Activated CD8-positive, alpha-beta T cell treated with anti-CD3 and anti-CD28 coated beads, Interleukin-2, amount 10 ng/mL, durations not matched to agents 7 days and 5 days (primary cell): Measurements from ENCODE around the gene STK32A. TPM values are rescaled to one million over a fixed set of nuclear protein-coding genes. Genes with fewer than 3 reads are reported as not detected.

Experiments
- ATAC-seq: fragments of 150-1000 bp; cut with Tn5 transposase; one replicate; pipeline ENCODE4 v1.10.0; 2021; ENCODE audit warnings: moderate library complexity
- CTCF ChIA-PET: fragments of 350-600 bp; sonication (Branson Sonifier 250); formaldehyde crosslinking; loops from one replicate; lab custom pipeline; 2021; ENCODE audit warnings: antibody characterized with exemption; lab: Charles Lee
- POLR2A ChIA-PET: fragments of 350-600 bp; sonication (Branson Sonifier 250); formaldehyde crosslinking; loops from one replicate; lab custom pipeline; 2021; ENCODE audit warnings: antibody characterized with exemption; lab: Charles Lee
- DNase-seq: peaks from one replicate; pipeline ENCODE4 v3.0.0-alpha.2; 2020
- H3K27ac Mint-ChIP-seq: one replicate; pipeline ENCODE4 v1.8.0; 2021; ENCODE audit warnings: mild to moderate bottlenecking, mixed read lengths
- H3K27me3 Mint-ChIP-seq: one replicate; pipeline ENCODE4 v1.8.0; 2021; ENCODE audit warnings: low read depth, mixed read lengths
- H3K36me3 Mint-ChIP-seq: one replicate; pipeline ENCODE4 v1.8.0; 2021; ENCODE audit warnings: low read depth, mixed read lengths
- H3K4me1 Mint-ChIP-seq: one replicate; pipeline ENCODE4 v1.8.0; 2021; ENCODE audit warnings: low read depth, mixed read lengths
- H3K4me3 Mint-ChIP-seq: one replicate; pipeline ENCODE4 v1.8.0; 2021; ENCODE audit warnings: mild to moderate bottlenecking, mixed read lengths
- H3K9me3 Mint-ChIP-seq: one replicate; pipeline ENCODE4 v1.8.0; 2022; ENCODE audit warnings: mixed read lengths; ENCODE audit not compliant: insufficient read depth
- total RNA-seq, 2 experiments: library from RNA; stranded (reverse); gene quantifications; one replicate each; pipeline ENCODE4 v1.2.3, GENCODE V29; 2021

STK32A gene
- total RNA-seq, 2 experiments from 2014 or later: not detected

GRCh38 chr5:147400126-147400809 lies 165.4 kb downstream of the STK32A start:
- ChIA-PET POLR2A (no interaction called here), CTCF (no interaction called here)

GRCh38 chr5:147400881-147401280 lies 166.1 kb downstream of the STK32A start:
- CTCF ChIA-PET: no interaction called here
- DNase-seq: no peak
- no peak overlapping the region for H3K27ac Mint-ChIP-seq
- ATAC-seq: no peak
- no peaks in the 10 kb centered on the region for H3K36me3 Mint-ChIP-seq
- H3K4me3 Mint-ChIP-seq: no peak overlapping the region
- POLR2A ChIA-PET: no interaction called here
- H3K27me3 Mint-ChIP-seq: no peaks in the 10 kb centered on the region
- no peaks in the 10 kb centered on the region for H3K9me3 Mint-ChIP-seq
- no peaks in the 10 kb centered on the region for H3K4me1 Mint-ChIP-seq

More at GRCh38 chr5:147400126-147400809, 165.4 kb downstream of the STK32A start:
- H3K4me3 Mint-ChIP-seq: no peak overlapping the region
- DNase-seq (no peak), ATAC-seq (no peak)
- H3K36me3 Mint-ChIP-seq: no peaks in the 10 kb centered on the region
- no peak overlapping the region for H3K27ac Mint-ChIP-seq
- no peaks in the 10 kb centered on the region for H3K27me3 Mint-ChIP-seq
- H3K4me1 Mint-ChIP-seq: no peaks in the 10 kb centered on the region
- no peaks in the 10 kb centered on the region for H3K9me3 Mint-ChIP-seq

- POLR2A ChIA-PET: interaction anchor here (0.6 kb wide), 1 partner anchor 1720 kb away, joined by 3 read pairs; no protein-coding TSS in a partner anchor
- Mint-ChIP-seq H3K9me3 (no peaks in the 10 kb centered on the region), H3K27me3 (no peaks in the 10 kb centered on the region), H3K36me3 (no peaks in the 10 kb centered on the region), H3K4me3 (no peak overlapping the region), H3K4me1 (no peaks in the 10 kb centered on the region), H3K27ac (no peak overlapping the region)
- ATAC-seq (no peak), DNase-seq (no peak)
- CTCF ChIA-PET: no interaction called here
Measured at GRCh38 chr5:147403651-147404640, 169.1 kb downstream of the STK32A start.

DNA sequence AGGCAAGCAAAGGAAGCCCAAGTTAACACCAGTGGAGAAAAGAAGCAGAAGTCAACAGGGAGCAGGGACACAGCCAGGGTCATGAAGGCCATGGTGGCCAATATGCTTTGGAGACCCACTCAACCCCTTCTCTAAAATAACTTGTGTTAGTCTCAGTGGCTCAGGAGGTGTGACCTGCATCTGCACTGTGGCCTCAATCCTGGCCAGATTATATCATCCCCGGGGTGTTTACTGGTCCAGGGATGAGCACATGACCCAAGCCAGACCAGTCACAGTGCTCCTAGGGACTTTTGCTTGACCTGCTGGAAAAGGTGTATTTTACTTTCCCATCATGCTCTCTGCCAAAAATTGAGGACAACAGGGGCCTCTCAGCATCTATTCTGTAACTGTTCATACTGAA lies 169.9 kb downstream of the STK32A start:
- Mint-ChIP-seq H3K4me1 (no peaks in the 10 kb centered on the region), H3K9me3 (no peaks in the 10 kb centered on the region), H3K36me3 (no peaks in the 10 kb centered on the region), H3K27me3 (no peaks in the 10 kb centered on the region), H3K27ac (no peak overlapping the region), H3K4me3 (no peak overlapping the region)
- POLR2A ChIA-PET: no interaction called here
- DNase-seq: no peak
- no peak for ATAC-seq
- CTCF ChIA-PET: no interaction called here

DNA sequence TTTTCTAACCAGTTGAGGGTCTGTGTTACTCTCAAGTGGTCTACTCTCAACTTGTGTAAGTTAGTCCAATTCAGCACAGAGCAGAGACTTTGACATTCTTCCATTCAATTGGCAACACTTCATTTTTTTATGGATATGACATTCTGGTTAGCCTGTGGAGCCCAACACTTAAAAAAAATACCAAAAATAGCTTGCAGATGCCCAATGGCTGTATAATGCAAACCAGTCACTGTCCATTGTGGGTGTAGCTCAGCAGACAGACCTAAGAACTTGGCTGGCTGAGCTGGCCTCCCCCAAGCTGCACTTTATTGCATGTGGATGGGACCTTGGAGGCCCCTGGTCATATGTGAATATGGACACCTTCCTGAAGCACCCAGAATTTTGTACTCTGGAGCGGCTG lies 171.8 kb downstream of the STK32A start:
- ATAC-seq (no peak), DNase-seq (no peak)
- Mint-ChIP-seq H3K27me3 (no peaks in the 10 kb centered on the region), H3K9me3 (no peaks in the 10 kb centered on the region), H3K27ac (no peak overlapping the region), H3K4me1 (no peaks in the 10 kb centered on the region), H3K4me3 (no peak overlapping the region), H3K36me3 (no peaks in the 10 kb centered on the region)
- ChIA-PET CTCF (no interaction called here), POLR2A (interaction anchor here (0.7 kb wide), 1 partner anchor 10 kb away, joined by 3 read pairs; no protein-coding TSS in a partner anchor)

DNA sequence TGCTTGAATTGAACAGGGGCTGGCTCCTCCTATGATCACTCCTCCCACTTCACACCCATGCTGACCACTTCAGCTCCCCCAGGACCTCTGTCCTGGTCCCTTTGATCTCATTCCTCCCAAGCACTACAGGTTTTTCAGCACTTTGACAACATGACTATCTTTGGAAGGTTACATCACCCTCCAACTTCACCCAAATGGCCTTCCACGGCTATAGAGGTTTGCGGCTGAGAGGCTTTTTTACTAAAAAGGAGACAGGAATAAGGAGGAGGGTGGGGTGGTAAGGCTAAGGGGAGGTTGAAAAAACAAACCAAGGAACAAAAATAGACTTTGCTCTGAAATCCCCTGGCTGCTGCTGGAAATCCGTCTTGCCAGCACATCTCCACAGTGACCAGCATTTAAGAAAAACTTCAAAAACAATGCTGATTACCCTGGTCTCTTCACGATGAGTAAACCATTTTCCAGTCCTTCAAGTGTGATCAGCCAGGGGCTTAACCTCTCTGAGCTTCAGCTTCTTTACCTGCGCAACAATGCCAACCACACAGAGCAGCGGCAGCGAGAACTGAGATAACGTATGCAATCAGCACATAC lies 172.4 kb downstream of the STK32A start:
- H3K27ac Mint-ChIP-seq: no peak overlapping the region
- H3K9me3 Mint-ChIP-seq: no peaks in the 10 kb centered on the region
- no peak overlapping the region for H3K4me3 Mint-ChIP-seq

DNA sequence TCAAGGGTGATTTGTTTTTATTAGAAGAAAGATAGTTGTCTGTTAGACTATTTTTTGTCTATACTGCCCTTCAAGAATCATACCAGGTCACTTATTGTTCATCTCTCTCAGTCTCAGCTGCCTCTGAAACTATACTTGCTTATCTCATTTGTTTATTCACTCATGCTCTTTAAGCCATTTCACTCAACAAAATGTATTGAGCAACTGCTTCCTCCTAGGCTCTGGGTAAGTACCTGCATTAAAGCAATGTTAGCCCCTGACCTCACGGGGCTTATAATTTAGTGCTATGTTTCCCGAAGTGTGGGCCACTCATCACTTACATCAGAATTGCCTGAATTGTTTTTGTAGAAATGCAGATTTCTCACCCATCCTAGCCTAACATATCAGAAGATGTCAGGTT lies 174.2 kb downstream of the STK32A start:
- H3K27ac Mint-ChIP-seq: no peak overlapping the region
- H3K27me3 Mint-ChIP-seq: no peaks in the 10 kb centered on the region
- H3K9me3 Mint-ChIP-seq: no peaks in the 10 kb centered on the region
- POLR2A ChIA-PET: no interaction called here
- DNase-seq (no peak), ATAC-seq (no peak)
- H3K4me3 Mint-ChIP-seq: no peak overlapping the region
- H3K36me3 Mint-ChIP-seq: no peaks in the 10 kb centered on the region
- no peaks in the 10 kb centered on the region for H3K4me1 Mint-ChIP-seq
- CTCF ChIA-PET: no interaction called here

More for the DNA sequence above, 172.4 kb downstream of the STK32A start:
- H3K27me3 Mint-ChIP-seq: no peaks in the 10 kb centered on the region
- DNase-seq: no peak
- H3K36me3 Mint-ChIP-seq: no peaks in the 10 kb centered on the region
- no peak for ATAC-seq
- ChIA-PET POLR2A (interaction anchor here (0.7 kb wide), 1 partner anchor 10 kb away, joined by 3 read pairs; no protein-coding TSS in a partner anchor), CTCF (no interaction called here)
- no peaks in the 10 kb centered on the region for H3K4me1 Mint-ChIP-seq

GRCh38 chr5:147410496-147411358 lies 175.9 kb downstream of the STK32A start:
- H3K36me3 Mint-ChIP-seq: no peaks in the 10 kb centered on the region
- CTCF ChIA-PET: no interaction called here
- H3K9me3 Mint-ChIP-seq: no peaks in the 10 kb centered on the region
- DNase-seq (no peak), ATAC-seq (no peak)
- H3K4me1 Mint-ChIP-seq: no peaks in the 10 kb centered on the region
- no peaks in the 10 kb centered on the region for H3K27me3 Mint-ChIP-seq
- H3K4me3 Mint-ChIP-seq: no peak overlapping the region
- POLR2A ChIA-PET: no interaction called here
- no peak overlapping the region for H3K27ac Mint-ChIP-seq

DNA sequence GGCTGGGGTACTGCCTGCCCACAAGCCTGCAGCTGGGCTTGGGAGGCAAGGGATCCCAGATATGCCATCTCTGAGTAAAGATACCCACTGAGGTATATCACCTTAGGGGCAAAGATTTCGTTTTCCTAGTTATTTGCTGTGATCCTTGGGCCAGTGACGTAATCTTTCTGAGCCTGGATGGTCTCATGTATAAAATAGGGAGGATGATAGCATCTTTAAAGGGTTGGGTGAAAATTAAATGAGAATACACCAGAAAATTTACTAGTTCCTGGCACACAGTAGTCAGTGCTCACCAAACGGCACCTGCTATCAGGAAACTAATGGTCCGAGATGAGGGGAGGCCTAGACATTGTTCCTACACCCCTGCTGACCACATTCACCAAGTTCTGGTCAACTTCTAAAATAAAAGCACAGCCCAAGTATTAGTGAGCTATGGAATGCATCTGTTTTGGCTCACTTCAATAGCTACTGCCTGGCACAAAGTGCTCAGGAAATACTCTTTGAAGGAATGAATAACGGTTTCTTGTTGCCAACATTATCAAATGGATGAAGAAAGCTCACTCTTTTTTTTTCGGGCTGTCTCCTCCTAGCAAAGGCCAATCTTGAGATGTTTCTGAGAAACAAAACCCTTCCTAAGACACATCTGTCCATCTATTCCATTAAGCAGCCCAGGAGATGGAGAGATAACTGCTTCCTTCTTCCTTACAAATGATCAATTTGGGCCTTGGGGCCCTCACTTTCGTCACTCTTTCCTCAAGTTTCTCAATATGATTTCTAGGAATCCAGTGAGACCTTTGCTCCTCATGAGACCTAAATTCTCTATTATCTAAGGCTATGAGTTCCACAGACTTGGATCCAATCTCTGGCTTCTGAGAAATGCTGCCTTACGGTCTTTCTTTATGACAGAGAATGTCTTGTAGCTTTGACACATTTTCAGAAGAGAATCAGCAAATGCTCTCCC lies 176.8 kb downstream of the STK32A start:
- H3K9me3 Mint-ChIP-seq: no peaks in the 10 kb centered on the region
- DNase-seq: no peak
- H3K4me3 Mint-ChIP-seq: no peak overlapping the region
- no peaks in the 10 kb centered on the region for H3K4me1 Mint-ChIP-seq
- ChIA-PET CTCF (no interaction called here), POLR2A (no interaction called here)
- H3K27ac Mint-ChIP-seq: no peak overlapping the region
- no peaks in the 10 kb centered on the region for H3K27me3 Mint-ChIP-seq
- ATAC-seq: no peak
- H3K36me3 Mint-ChIP-seq: no peaks in the 10 kb centered on the region

DNA sequence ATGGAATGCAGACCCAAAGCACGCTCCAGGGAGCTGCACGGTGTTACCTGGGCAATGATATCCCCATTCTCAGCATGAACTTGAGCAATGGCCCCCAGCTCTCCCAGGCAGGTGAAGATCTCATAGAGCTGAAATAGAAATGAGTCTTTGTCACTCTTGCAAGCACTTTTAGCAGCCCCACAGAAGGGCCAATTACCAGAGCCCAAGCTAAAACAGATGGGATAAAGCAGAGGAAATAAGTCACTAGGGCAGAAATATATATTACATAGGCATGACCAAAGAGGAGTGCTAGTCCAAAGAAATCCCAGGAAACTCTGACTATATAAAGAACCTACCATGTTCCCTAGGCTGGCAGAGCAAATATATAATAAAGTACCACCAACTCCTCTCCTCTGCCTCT lies 177.7 kb downstream of the STK32A start:
- ChIA-PET POLR2A (interaction anchor here (0.6 kb wide), 1 partner anchor 34 kb away, joined by 3 read pairs; no protein-coding TSS in a partner anchor), CTCF (no interaction called here)
- Mint-ChIP-seq H3K27ac (no peak overlapping the region), H3K36me3 (no peaks in the 10 kb centered on the region), H3K4me1 (no peaks in the 10 kb centered on the region), H3K4me3 (no peak overlapping the region), H3K9me3 (no peaks in the 10 kb centered on the region), H3K27me3 (no peaks in the 10 kb centered on the region)
- ATAC-seq (no peak), DNase-seq (no peak)
